Middle frontal gyrus (tissue), 1 donor: ENCODE measurements around the gene GGA2.
"Not testable (repeated sequence)": the region's sequence is repeated elsewhere in the genome, so short reads cannot be mapped to it uniquely, and the experiment has no call there.

Experiments used
- DNase-seq: peaks from one replicate; pipeline ENCODE4 v3.0.0-alpha.2; 2015; ENCODE audit warnings: low spot score; ENCODE audit errors: extremely low spot score

The GGA2 gene

DNA sequence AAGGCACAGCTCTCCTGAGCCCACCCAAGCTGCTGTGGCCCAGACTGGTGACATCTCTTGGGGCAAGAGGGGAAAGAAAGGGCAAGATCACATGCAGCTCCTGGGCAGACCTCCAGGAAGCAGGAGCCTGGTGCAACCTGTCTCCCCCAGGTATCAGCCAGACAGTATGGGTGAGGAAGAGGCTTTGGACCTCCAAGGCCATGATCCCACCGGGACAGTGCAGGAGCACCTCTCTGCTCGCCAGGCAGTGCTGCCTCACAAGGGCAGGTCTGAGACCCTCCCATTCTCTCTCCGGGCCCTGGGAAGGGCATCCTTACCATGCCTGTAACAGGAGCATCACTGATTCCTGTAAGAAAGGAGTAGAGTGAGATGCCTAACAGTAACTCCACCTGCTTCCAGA is 31.7 kb downstream of the GGA2 start:
- no peak for DNase-seq

DNA sequence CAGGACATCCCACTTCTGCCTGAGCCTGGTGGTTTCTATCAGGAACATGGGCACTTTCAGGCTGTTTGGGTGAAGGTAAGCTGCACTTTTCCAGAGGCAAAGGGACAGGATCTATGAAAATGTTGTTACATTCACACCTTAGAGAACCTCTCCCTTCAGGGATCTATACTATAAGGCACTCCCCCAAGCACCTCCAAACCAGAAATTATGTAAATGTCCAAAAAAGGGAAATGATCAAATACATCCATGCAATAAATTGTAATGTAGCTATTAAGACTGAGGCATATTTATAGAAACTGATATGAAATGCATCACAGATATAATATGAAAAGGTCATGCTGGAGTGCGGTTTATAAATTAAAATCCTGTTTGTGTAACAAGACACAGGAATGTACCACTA is 34.0 kb downstream of the GGA2 start:
- no peak for DNase-seq

DNA sequence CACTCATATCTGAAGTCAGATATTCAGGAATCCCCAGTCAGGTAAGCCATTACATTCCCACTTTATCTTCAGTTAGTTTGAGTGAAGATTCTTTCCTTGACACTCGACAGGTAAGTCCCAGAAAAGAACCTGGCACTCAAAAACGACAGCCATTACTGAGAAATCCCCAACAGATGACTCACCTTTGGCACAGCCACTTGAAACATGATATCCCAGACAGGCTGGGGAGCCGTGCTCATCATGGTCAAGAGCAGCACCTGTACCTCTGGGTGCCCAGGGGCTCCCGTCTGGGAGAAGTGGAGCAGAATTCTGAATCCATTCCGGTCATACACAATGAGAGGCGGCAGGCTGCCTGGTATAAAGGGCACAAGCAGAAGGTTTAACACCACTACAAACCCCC is 40.5 kb downstream of the GGA2 start:
- no peak for DNase-seq

DNA sequence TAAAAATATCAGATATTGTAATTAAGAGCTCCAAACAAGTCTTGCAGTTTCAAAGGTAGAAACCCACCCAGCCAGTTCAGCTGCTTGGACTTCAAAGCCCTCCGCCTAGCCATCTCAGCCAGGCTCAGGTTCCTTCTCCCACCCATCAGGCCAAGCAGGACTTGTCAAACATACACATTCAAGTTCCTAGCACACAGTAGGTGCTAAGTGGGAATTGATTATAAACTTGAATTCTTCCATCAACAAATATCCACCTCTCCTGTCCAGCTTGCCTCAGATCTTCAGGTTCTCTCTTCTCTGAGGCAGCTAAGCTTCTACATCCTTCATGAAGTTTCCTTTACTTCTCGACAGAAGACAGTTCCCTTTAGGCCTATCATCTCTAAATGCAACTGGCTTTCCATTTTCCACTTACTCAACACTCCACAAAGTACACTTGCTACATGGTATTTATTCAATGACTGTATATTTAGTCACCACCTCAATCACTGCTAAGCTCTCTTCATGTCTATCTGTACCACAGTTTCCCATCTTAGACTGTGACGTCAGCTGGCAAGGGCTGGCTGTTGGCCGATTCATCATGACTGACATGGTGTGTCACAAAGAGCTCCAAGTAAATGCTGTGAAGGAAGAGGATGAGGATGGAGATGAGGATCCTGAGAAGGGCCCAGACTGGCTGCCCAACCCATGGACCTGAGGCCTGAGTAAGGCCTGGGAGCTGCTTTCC is 44.0 kb downstream of the GGA2 start:
- no peak for DNase-seq

GRCh38 chr16:23465179-23465578 is 45.1 kb downstream of the GGA2 start:
- no peak for DNase-seq

GRCh38 chr16:23464196-23464595 is 46.1 kb downstream of the GGA2 start:
- DNase-seq, result no peak

- DNase-seq, result peak; percentile 32
These were observed 47.3 kb downstream of the GGA2 start for GRCh38 chr16:23462994-23463393.

DNA sequence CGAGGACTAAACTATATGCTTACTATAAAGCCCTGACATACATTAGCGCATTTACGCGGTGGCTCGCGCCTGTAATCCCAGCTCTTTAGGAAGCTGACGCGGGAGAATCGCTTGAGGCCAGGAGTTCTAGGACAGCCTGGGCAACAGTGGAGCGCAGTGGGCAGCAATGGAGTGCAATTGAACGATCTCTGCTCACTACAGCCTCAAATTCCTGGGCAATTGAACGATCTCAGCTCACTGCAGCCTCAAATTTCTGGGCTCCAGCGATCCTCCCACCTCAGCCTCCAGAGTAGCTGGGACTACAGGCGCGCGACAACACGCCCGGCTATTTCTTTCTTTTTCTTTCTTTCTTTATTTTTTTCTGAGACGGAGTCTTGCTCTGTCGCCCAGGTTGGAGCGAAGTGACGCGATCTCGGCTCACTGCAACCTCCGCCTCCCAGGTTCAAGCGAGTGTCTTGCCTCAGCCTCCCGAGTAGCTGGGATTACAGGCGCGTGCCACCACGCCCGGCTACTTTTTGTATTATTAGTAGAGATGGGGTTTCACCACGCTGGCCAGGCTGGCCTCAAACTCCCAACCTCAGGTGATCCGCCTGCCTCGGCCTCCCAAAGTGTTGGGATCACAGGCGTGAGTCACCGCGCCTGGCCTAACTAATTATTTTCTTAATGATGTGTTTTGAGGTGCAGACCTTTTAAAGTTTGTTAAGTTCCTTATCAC is 56.8 kb downstream of the GGA2 start:
- DNase-seq, result no peak

GRCh38 chr16:23452572-23453337 is 57.5 kb downstream of the GGA2 start, which contains the start of gene COG7:
TSS of gene COG7 (minus strand) at chr16:23453189. CDS start at chr16:23452994, 195 bp downstream.
- DNase-seq, result peak; percentile 71

DNA sequence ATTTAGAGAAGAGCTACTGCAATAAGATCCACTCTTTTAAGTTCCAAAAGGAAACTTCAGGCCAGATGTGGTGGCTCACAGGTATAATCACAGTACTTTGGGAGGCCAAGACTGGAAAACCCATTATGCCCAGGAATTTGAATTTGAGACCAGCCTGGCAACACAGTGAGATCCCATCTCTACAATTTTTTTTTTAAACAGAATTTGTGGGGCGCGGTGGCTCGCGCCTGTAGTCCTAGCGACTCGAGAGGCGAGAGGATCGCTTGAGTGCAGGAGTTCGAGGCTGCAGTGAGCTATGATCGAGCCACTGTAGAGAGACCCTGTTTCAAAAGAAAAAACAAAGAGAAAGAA is 58.1 kb downstream of the GGA2 start:
- no peak for DNase-seq

DNA sequence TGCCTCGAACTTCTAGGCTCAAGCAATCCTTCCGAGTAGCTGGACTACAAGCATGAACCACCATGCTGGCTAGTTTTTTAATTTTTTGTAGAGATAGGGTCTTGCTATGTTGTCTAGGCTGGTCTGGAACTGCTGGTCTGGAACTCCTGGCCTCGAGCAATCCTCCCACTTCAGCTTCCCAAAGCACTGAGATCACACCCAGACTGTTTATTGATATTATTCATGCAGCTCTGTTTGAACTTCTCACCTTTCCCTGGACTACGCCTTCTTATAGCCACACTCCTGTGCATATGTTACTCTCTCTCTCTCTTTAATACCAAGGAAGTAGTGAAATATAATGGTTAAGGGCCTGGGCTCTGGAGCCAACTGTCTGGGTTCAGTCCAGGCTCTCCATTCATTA is 61.9 kb downstream of the GGA2 start:
- no peak for DNase-seq

DNA sequence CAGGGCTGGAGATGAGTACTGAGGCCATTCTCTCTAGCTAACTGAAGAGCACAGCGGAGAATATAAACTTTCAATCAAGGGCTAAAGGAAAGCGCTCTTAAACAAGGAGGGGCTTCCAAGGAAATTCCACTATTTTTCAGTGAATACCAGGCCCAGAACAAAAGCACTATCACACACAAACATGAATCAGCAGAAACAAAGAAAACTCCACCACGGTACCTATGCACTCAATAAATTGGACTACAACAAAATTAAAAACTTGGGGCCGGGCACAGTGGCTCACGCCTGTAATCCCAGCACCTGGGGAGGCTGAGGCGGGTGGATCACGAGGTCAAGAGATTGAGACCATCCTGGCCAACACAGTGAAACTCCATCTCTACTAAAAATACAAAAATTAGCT is 72.8 kb downstream of the GGA2 start:
- not testable (repeated sequence) for DNase-seq

DNA sequence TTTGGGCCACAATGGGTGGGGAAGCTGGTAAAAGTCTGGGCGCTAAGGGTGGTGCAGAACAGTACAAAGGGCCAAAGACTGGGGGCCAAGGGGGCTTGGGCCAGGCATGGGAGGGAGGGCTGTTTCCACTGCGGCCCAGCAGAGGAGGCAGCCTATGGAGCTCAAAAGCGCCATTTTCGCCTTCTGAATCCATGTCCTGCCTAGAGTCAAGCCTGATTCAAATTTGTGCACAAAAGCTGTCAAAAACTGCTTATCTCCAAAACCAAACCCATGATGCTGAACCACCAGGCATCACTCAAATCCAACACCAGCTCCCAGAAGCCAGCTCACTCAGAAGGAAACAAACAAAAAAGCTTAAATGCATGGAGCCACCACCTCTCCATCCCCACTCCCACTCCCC is 73.3 kb downstream of the GGA2 start:
- DNase-seq, result no peak

GRCh38 chr16:23435500-23435899 is 74.8 kb downstream of the GGA2 start:
- no peak for DNase-seq

GRCh38 chr16:23434380-23434779 is 75.9 kb downstream of the GGA2 start:
- peak; percentile 17 for DNase-seq

- no peak for DNase-seq
These were observed 76.9 kb downstream of the GGA2 start for GRCh38 chr16:23433261-23433920.

DNA sequence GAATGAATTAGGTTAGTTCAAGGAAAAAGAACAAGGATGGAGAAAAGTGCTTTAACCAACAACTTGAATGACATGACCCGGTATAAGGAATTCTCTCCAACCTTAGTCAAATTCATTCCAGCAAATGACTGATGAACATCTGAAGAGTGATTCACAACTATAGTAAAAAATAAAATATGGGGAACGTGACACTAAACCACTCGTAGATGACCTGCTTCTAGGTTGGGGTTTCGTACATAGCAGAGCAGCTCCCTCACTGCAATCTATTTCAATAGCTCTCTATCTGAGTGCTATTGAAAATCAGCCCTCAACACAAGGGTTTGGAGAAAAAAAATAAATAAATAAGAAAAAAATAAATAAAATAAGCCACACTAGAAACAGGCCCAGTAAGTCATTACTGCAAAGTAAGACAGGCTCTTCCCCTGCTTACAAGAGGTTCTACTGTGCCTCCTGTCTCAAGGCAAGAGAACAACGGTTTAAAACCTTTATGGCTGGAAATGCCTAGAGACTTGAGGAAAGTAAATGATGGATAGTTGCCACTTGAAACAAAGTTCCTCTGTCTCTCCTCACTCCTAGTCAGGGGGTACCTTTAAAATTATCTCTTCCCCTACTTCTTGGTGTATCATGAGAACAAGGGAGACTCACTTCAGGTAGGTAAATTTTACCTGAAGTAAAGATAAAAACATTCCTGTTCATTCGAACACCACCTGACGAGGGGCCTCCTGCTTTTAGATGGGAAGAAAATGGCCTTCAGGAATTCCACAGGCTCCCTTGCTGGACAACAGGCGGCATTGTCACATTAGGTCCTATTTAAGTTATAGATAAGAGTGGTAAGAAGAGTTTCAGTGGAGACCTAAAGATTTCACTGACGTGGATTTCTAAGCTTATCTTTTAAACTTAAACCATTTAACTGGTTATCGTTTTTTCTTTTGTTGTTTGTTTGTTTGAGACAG is 77.8 kb downstream of the GGA2 start:
- DNase-seq, result no peak

- no peak for DNase-seq
These were observed 81.9 kb downstream of the GGA2 start for GRCh38 chr16:23428351-23428750.

DNA sequence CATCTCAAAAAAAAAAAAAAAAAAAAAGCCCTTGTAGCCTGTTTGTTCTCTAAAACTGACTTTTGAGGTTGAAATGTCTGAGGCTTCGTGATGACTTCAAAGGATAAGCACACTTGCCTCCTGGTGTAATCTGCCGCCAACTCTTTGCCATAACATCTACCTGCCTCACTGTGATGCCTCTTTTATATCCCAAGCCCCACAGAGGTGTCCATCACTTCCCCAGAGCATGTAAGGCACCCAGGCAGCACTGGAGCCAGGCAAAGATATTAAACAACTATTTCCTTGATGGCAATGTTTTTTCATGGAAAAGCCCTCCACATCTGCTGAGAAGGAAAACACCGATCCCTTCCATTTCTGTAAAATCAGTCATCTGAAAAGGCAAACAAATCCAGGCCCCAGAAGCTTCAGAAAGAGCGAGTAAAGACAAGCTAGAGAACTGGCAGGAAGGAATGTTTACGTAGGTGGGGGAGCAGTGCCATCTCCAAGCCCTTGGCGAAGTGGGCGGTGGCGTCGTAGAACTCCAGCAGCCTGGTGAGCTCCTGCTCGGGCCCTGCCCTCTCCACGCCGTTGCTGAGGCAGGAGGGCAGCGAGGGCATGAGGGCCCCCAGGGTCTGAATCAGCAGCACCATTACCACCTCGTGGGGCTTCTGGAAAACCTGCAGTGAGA is 85.9 kb downstream of the GGA2 start:
- no peak for DNase-seq

- DNase-seq, result no peak
These were observed 86.7 kb downstream of the GGA2 start for GRCh38 chr16:23423496-23424049.
